C4-2B (cell line): ENCODE results near the gene FOXL2.

Source experiments
- H3K27ac ChIP-seq: fragments of 450-650 bp; 2 replicates; pipeline ENCODE4 v1.5.1; 2017
- CTCF ChIP-seq: fragments of 450-650 bp; conservative IDR thresholded peaks from 2 replicates; pipeline ENCODE4 v1.5.1; 2017; ENCODE audit warnings: mild to moderate bottlenecking
- ZFX ChIP-seq: fragments of 450-650 bp; IDR thresholded peaks from 2 replicates; pipeline ENCODE4 v1.6.1; 2017

FOXL2 gene

GRCh38 chr3:138899351-138899991 is 47.5 kb downstream of the FOXL2 start:
- H3K27ac ChIP-seq: peak overlapping the region; percentile 14
- TF ChIP-seq CTCF: no peak
- no peak for TF ChIP-seq ZFX

GRCh38 chr3:138898708-138899107 is 48.2 kb downstream of the FOXL2 start:
- peak overlapping the region; percentile 14 for H3K27ac ChIP-seq
- TF ChIP-seq ZFX (no peak), CTCF (no peak)

GRCh38 chr3:138898301-138898700 is 48.6 kb downstream of the FOXL2 start:
- TF ChIP-seq CTCF (no peak), ZFX (no peak)
- peak overlapping the region; percentile 40 for H3K27ac ChIP-seq
